Adrenal gland (tissue), 12 donors: ENCODE data around the gene GPR25. TPM values are rescaled to one million over a fixed set of nuclear protein-coding genes. Genes with fewer than 3 reads are reported as not detected.

Source experiments
- DNase-seq, 7 donors: peaks; one replicate each; pipeline ENCODE4 v3.0.0-alpha.2; 2019 to 2020
- H3K27ac ChIP-seq, 5 donors: fragments of 200-600 bp; sonication (generic) in 4 of 5; 1 replicate in 3 of 5; 2 replicates in 2 of 5; pipeline versions ENCODE4 v1.5.1 to v1.8.0; 2016 to 2020; ENCODE audit warnings: mild to moderate bottlenecking in 1 of 5
- H3K27me3 ChIP-seq: fragments of 200-600 bp; 2 replicates; pipeline ENCODE4 v1.8.0; 2021
- H3K36me3 ChIP-seq, 2 donors: fragments of 200-600 bp; replicated peaks in 1 of 2; 1 replicate in 1 of 2; 2 replicates in 1 of 2; pipeline versions ENCODE4 v1.5.1 to v1.8.0; 2018 to 2022
- H3K4me1 ChIP-seq, 2 donors: fragments of 200-600 bp; replicated peaks in 1 of 2; 1 replicate in 1 of 2; 2 replicates in 1 of 2; pipeline versions ENCODE4 v1.5.1 to v1.8.0; 2018 to 2021
- H3K4me3 ChIP-seq, 4 donors: fragments of 200-600 bp; sonication (generic) in 3 of 4; one replicate each; pipeline ENCODE4 v1.5.1; 2016 to 2018
- H3K9me3 ChIP-seq, 3 donors: fragments of 200-600 bp; sonication (generic) in 1 of 3; replicated peaks in 1 of 3; 1 replicate in 2 of 3; 2 replicates in 1 of 3; pipeline versions ENCODE4 v1.5.1 to v1.8.0; 2016 to 2021
- POLR2A ChIP-seq, 2 donors: fragments of 450-650 bp; IDR thresholded peaks; one replicate each; pipeline ENCODE4 v1.6.1; 2017; ENCODE audit warnings: antibody characterized with exemption in 2 of 2, mild to moderate bottlenecking in 2 of 2, moderate library complexity in 1 of 2
- WGBS, 4 donors: extraction: QIAGEN DNeasy Blood & Tissue Kit in 2 of 4; methylation state at CpG; one replicate each; pipeline versions ENCODE4 v1.1.5 to v1.1.7; 2013 to 2017; 5-methylcytosine and 5-hydroxymethylcytosine counted together
- intact Hi-C, 2 donors: fragments of 100-400 bp; cut with DNase I; formaldehyde crosslinking; loops; one replicate each; pipeline versions ENCODE4 v1.14.1 to v1.15.0; 2022 to 2023
- polyA plus RNA-seq, 3 donors: library from polyadenylated mRNA; stranded (reverse); fragments of 200-250 nt in 2 of 3; fragments of 350-450 nt in 1 of 3; fragmentation: Illumina TruSeq in 1 of 3; extraction: RNeasy Lipid Tissue Mini Kit (QIAGEN cat#74804) in 1 of 3; gene quantifications; one replicate each; pipeline ENCODE4 v1.2.3, GENCODE V29; 2013 to 2014
- total RNA-seq, 9 donors: library from RNA; depleted of rRNA in 4 of 9; stranded (reverse); fragments of >200 nt in 4 of 9; fragments of 120-200 nt in 1 of 9; fragmentation: NEBNext Ultra II Directional in 1 of 9; extraction: Animal tissue kit (Norgen Biotek cat#: 25700) in 1 of 9; gene quantifications; one replicate each; pipeline versions ENCODE4 v1.1.0 to v1.2.4, GENCODE V29; 2013 to 2023
- TF ChIP-seq, protein P1 (sequence below), 6 experiments: fragments of 450-650 bp in 4 of 6; fragments of 200-600 bp in 2 of 6; sonication (generic) in 1 of 6; IDR thresholded peaks; 1 replicate in 5 of 6; 2 replicates in 1 of 6; pipeline versions ENCODE4 v1.5.1 to v1.8.0; 2016 to 2021; ENCODE audit warnings: antibody characterized with exemption in 6 of 6, mild to moderate bottlenecking in 2 of 6, moderate library complexity in 1 of 6
- donor health status: healthy with polysubstance abuse.
- donor health status: Bipolar disorder and iron deficiency.
- donor health status: DM: yes; HTN: yes; CAD: no.
- donor health status: DM: no; HTN: no; CAD: no.
- donor health status: DM: no; HTN: no; CAD: no.
- donor health status: DM: yes; HTN: yes; CAD: no.

The GPR25 gene
- total and polyA plus RNA-seq, 12 donors = 0.18 to 0.69 TPM; not detected in 10

- no peak overlapping the region for H3K27ac ChIP-seq
- H3K36me3 ChIP-seq = peaks cover 0 to 76% of the 10 kb centered on the region in 2 donors
- no peaks in the 10 kb centered on the region for H3K4me1 ChIP-seq
- intact Hi-C loops = loop anchor here in 1 of 2 donors (10.0 kb wide), 1 partner anchor 295 kb away; no protein-coding TSS in a partner anchor
- DNase-seq = no peak
- no peak overlapping the region for H3K4me3 ChIP-seq
- WGBS, 4 donors = 90 to 93% (median 91%) methylated on average over 6 of the region's 6 CpGs
- H3K9me3 ChIP-seq = no peaks in the 10 kb centered on the region
- no peaks in the 10 kb centered on the region for H3K27me3 ChIP-seq
- no peak for TF ChIP-seq POLR2A (IDR thresholded peaks at IDR 0.05)
- TF ChIP-seq, protein P1, sequence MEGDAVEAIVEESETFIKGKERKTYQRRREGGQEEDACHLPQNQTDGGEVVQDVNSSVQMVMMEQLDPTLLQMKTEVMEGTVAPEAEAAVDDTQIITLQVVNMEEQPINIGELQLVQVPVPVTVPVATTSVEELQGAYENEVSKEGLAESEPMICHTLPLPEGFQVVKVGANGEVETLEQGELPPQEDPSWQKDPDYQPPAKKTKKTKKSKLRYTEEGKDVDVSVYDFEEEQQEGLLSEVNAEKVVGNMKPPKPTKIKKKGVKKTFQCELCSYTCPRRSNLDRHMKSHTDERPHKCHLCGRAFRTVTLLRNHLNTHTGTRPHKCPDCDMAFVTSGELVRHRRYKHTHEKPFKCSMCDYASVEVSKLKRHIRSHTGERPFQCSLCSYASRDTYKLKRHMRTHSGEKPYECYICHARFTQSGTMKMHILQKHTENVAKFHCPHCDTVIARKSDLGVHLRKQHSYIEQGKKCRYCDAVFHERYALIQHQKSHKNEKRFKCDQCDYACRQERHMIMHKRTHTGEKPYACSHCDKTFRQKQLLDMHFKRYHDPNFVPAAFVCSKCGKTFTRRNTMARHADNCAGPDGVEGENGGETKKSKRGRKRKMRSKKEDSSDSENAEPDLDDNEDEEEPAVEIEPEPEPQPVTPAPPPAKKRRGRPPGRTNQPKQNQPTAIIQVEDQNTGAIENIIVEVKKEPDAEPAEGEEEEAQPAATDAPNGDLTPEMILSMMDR (IDR thresholded peaks at IDR 0.05) = no peak
Observed at GRCh38 chr1:200849430-200849829, 23.4 kb upstream of the GPR25 start.

GRCh38 chr1:200850554-200850953 is 22.2 kb upstream of the GPR25 start:
- H3K4me3 ChIP-seq = no peak overlapping the region
- no peak overlapping the region for H3K27ac ChIP-seq
- intact Hi-C loops = no loop called here
- peaks cover 0 to 65% of the 10 kb centered on the region in 2 donors for H3K36me3 ChIP-seq
- no peak for TF ChIP-seq POLR2A (IDR thresholded peaks at IDR 0.05)
- TF ChIP-seq, protein P1 (IDR thresholded peaks at IDR 0.05) = no peak
- H3K27me3 ChIP-seq = no peaks in the 10 kb centered on the region
- peaks cover 0 to 5% (median 0%) of the 10 kb centered on the region in 3 donors for H3K9me3 ChIP-seq
- H3K4me1 ChIP-seq = no peaks in the 10 kb centered on the region
- DNase-seq = no peak

GRCh38 chr1:200856716-200857357 is 15.9 kb upstream of the GPR25 start:
- intact Hi-C loops = no loop called here
- DNase-seq = no peak
- Histone ChIP-seq H3K27me3 (no peaks in the 10 kb centered on the region), H3K4me3 (no peak overlapping the region), H3K36me3 (peaks cover 0 to 37% of the 10 kb centered on the region in 2 donors), H3K4me1 (peaks cover 0 to 5% of the 10 kb centered on the region in 2 donors), H3K27ac (peak overlapping the region in 1 of 5 donors; percentile 3), H3K9me3 (peaks cover 0 to 5% (median 0%) of the 10 kb centered on the region in 3 donors)
- TF ChIP-seq, protein P1 (IDR thresholded peaks at IDR 0.05) = no peak
- no peak for TF ChIP-seq POLR2A (IDR thresholded peaks at IDR 0.05)
- WGBS, 4 donors = 67 to 77% (median 71%) methylated on average over 2 of the region's 2 CpGs

DNA sequence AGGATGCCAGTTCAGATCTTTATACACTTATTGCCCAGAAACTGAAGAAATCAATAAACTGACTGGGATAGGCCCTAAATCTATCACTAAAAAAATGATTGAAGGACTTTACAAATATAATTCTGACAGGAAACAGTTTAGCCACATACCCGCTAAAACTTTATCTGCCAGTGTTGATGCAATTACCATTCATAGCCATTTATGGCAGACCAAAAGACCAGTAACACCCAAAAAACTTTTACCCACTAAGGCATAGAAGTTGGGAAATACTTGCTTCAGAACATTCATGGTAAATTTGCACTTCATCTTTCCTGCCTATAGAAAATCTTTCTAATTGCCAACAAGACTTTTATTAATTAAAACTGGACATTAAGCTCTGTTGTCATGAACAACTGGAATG is 15.0 kb upstream of the GPR25 start:
- no peak for DNase-seq
- H3K27ac ChIP-seq = no peak overlapping the region
- 58 to 89% (median 77%) methylated on average over 1 of the region's 1 CpG for WGBS, 4 donors
- peaks cover 0 to 38% of the 10 kb centered on the region in 2 donors for H3K36me3 ChIP-seq
- no peaks in the 10 kb centered on the region for H3K27me3 ChIP-seq
- intact Hi-C loops = no loop called here
- peaks cover 0 to 5% of the 10 kb centered on the region in 2 donors for H3K4me1 ChIP-seq
- TF ChIP-seq, protein P1 (IDR thresholded peaks at IDR 0.05) = no peak
- TF ChIP-seq POLR2A (IDR thresholded peaks at IDR 0.05) = no peak
- no peak overlapping the region for H3K4me3 ChIP-seq
- peaks cover 0 to 5% (median 0%) of the 10 kb centered on the region in 3 donors for H3K9me3 ChIP-seq
